Sigmoid colon (tissue), 7 donors: ENCODE data around the gene SLC17A3. TPM values are rescaled to one million over a fixed set of nuclear protein-coding genes. Genes with fewer than 3 reads are reported as not detected.

Experiments used
- DNase-seq: peaks from one replicate; pipeline ENCODE4 v3.0.0-alpha.2; 2019
- H3K27ac ChIP-seq, 4 donors: fragments of 200-600 bp; sonication (generic); one replicate each; pipeline ENCODE4 v1.5.1; 2016 to 2019; ENCODE audit warnings: mild to moderate bottlenecking in 1 of 4
- H3K27me3 ChIP-seq, 3 donors: fragments of 200-600 bp; sonication (generic); one replicate each; pipeline ENCODE4 v1.5.1; 2019; ENCODE audit warnings: mild to moderate bottlenecking in 1 of 3
- H3K36me3 ChIP-seq, 4 donors: fragments of 200-600 bp; sonication (generic); one replicate each; pipeline ENCODE4 v1.5.1; 2016 to 2019
- H3K4me1 ChIP-seq, 4 donors: fragments of 200-600 bp; sonication (generic); one replicate each; pipeline ENCODE4 v1.5.1; 2017 to 2019
- H3K4me3 ChIP-seq, 4 donors: fragments of 200-600 bp; sonication (generic); one replicate each; pipeline ENCODE4 v1.5.1; 2017 to 2019; ENCODE audit warnings: mild to moderate bottlenecking in 2 of 4, moderate library complexity in 1 of 4
- H3K9me3 ChIP-seq, 4 donors: fragments of 200-600 bp in 3 of 4; sonication (generic) in 3 of 4; one replicate each; pipeline versions ENCODE4 v1.5.1 to v1.6.1; 2013 to 2019
- EP300 ChIP-seq, 4 donors: sonication (generic); formaldehyde crosslinking; IDR thresholded peaks; one replicate each; pipeline ENCODE4 v1.6.1; 2017; ENCODE audit warnings: antibody characterized with exemption in 4 of 4
- POLR2A ChIP-seq, 2 donors: fragments of 450-650 bp; IDR thresholded peaks; one replicate each; pipeline ENCODE4 v1.6.1; 2016; ENCODE audit warnings: antibody characterized with exemption in 2 of 2, mild to moderate bottlenecking in 2 of 2, moderate library complexity in 2 of 2
- POLR2AphosphoS5 ChIP-seq, 4 donors: sonication (generic); formaldehyde crosslinking; IDR thresholded peaks; one replicate each; pipeline ENCODE4 v1.6.1; 2017; ENCODE audit warnings: antibody characterized with exemption in 4 of 4
- WGBS, 2 donors: extraction: QIAGEN DNeasy Blood & Tissue Kit; methylation state at CpG; one replicate each; pipeline ENCODE4 v1.1.7; 2013; 5-methylcytosine and 5-hydroxymethylcytosine counted together
- intact Hi-C: fragments of 100-400 bp; cut with DNase I; formaldehyde crosslinking; loops from one replicate; pipeline ENCODE4 v1.15.1; 2023
- polyA plus RNA-seq, 3 donors: library from polyadenylated mRNA; stranded (reverse); fragments of 200-250 nt; gene quantifications; one replicate each; pipeline ENCODE4 v1.2.3, GENCODE V29; 2013
- total RNA-seq, 4 donors: library from RNA; depleted of rRNA; stranded (reverse); fragments of >200 nt; gene quantifications; one replicate each; pipeline ENCODE4 v1.1.0, GENCODE V29; 2016
- TF ChIP-seq, protein P1 (sequence below), 4 experiments: fragments of 450-650 bp in 3 of 4; fragments of 200-600 bp in 1 of 4; IDR thresholded peaks; one replicate each; pipeline ENCODE4 v1.5.1; 2016 to 2019; ENCODE audit warnings: antibody characterized with exemption in 4 of 4, mild to moderate bottlenecking in 3 of 4, moderate library complexity in 2 of 4
- donor health status: healthy with polysubstance abuse.
- donor health status: Bipolar disorder and iron deficiency.
- donor health status: healthy.

SLC17A3 gene
- total and polyA plus RNA-seq, 7 donors = not detected

DNA sequence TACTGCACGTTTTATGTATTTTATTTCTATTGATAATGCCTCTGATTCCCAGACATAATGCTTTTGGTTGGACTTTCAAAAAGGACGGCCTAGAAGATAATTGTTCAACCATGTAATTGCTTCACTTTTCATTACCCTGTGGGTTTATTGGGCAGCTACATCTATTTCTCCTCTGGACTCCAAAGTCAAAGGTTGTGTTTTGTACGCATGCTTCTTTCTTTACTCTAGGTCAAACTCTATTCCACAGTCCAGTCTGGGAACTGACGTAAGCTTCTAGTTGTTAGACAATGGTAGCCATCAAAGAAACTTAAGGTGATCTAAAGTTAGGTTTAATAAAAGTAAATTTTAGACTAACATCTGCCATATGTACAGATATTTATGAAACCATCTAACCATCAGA lies 6.6 kb upstream of the SLC17A3 start:
- no peak overlapping the region for H3K4me3 ChIP-seq

GRCh38 chr6:25878721-25879322 lies 4.8 kb upstream of the SLC17A3 start:
- H3K27me3 ChIP-seq = peaks cover 0 to 3% (median 0%) of the 10 kb centered on the region in 3 donors
- no peak overlapping the region for H3K27ac ChIP-seq
- no peak for TF ChIP-seq POLR2AphosphoS5 (IDR thresholded peaks at IDR 0.05)
- no peak overlapping the region for H3K4me3 ChIP-seq
- no peaks in the 10 kb centered on the region for H3K36me3 ChIP-seq
- intact Hi-C loops = no loop called here
- WGBS, 2 donors = 97% methylated on average over 2 of the region's 2 CpGs
- no peak for DNase-seq
- H3K4me1 ChIP-seq = peaks cover 0 to 5% (median 0%) of the 10 kb centered on the region in 4 donors
- H3K9me3 ChIP-seq = no peaks in the 10 kb centered on the region

More for the DNA sequence above, 6.6 kb upstream of the SLC17A3 start:
- 90 to 92% methylated on average over 4 of the region's 4 CpGs for WGBS, 2 donors
- no peak for TF ChIP-seq POLR2A (IDR thresholded peaks at IDR 0.05)
- TF ChIP-seq, protein P1, sequence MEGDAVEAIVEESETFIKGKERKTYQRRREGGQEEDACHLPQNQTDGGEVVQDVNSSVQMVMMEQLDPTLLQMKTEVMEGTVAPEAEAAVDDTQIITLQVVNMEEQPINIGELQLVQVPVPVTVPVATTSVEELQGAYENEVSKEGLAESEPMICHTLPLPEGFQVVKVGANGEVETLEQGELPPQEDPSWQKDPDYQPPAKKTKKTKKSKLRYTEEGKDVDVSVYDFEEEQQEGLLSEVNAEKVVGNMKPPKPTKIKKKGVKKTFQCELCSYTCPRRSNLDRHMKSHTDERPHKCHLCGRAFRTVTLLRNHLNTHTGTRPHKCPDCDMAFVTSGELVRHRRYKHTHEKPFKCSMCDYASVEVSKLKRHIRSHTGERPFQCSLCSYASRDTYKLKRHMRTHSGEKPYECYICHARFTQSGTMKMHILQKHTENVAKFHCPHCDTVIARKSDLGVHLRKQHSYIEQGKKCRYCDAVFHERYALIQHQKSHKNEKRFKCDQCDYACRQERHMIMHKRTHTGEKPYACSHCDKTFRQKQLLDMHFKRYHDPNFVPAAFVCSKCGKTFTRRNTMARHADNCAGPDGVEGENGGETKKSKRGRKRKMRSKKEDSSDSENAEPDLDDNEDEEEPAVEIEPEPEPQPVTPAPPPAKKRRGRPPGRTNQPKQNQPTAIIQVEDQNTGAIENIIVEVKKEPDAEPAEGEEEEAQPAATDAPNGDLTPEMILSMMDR (IDR thresholded peaks at IDR 0.05) = no peak
- TF ChIP-seq POLR2AphosphoS5 (IDR thresholded peaks at IDR 0.05) = no peak
- no peak for TF ChIP-seq EP300 (IDR thresholded peaks at IDR 0.05)
- no peaks in the 10 kb centered on the region for H3K9me3 ChIP-seq
- no peak for DNase-seq
- no peak overlapping the region for H3K27ac ChIP-seq
- intact Hi-C loops = no loop called here
- H3K27me3 ChIP-seq = peaks cover 0 to 3% (median 0%) of the 10 kb centered on the region in 3 donors
- H3K36me3 ChIP-seq = no peaks in the 10 kb centered on the region
- peaks cover 0 to 5% (median 0%) of the 10 kb centered on the region in 4 donors for H3K4me1 ChIP-seq

GRCh38 chr6:25875926-25876602 lies 2.0 kb upstream of the SLC17A3 start:
- DNase-seq = no peak
- no peaks in the 10 kb centered on the region for H3K27me3 ChIP-seq

GRCh38 chr6:25875563-25875905 lies 1.5 kb upstream of the SLC17A3 start:
- intact Hi-C loops = no loop called here
- Histone ChIP-seq H3K36me3 (no peaks in the 10 kb centered on the region), H3K4me3 (no peak overlapping the region), H3K27me3 (no peaks in the 10 kb centered on the region), H3K27ac (no peak overlapping the region), H3K9me3 (no peaks in the 10 kb centered on the region), H3K4me1 (no peaks in the 10 kb centered on the region)
- 42 to 77% methylated on average over 3 of the region's 3 CpGs for WGBS, 2 donors
- no peak for DNase-seq
- TF ChIP-seq POLR2A (IDR thresholded peaks at IDR 0.05) (no peak), POLR2AphosphoS5 (IDR thresholded peaks at IDR 0.05) (no peak), EP300 (IDR thresholded peaks at IDR 0.05) (no peak)
- TF ChIP-seq, protein P1 (IDR thresholded peaks at IDR 0.05) = no peak

More at GRCh38 chr6:25875926-25876602, 2.0 kb upstream of the SLC17A3 start:
- H3K9me3 ChIP-seq = no peaks in the 10 kb centered on the region
- TF ChIP-seq, protein P1 (IDR thresholded peaks at IDR 0.05) = no peak
- TF ChIP-seq POLR2AphosphoS5 (IDR thresholded peaks at IDR 0.05) (no peak), POLR2A (IDR thresholded peaks at IDR 0.05) (no peak), EP300 (IDR thresholded peaks at IDR 0.05) (no peak)
- H3K27ac ChIP-seq = no peak overlapping the region
- WGBS, 2 donors = 90 to 92% methylated on average over 3 of the region's 3 CpGs
- no peaks in the 10 kb centered on the region for H3K4me1 ChIP-seq
- intact Hi-C loops = no loop called here
- no peaks in the 10 kb centered on the region for H3K36me3 ChIP-seq
- no peak overlapping the region for H3K4me3 ChIP-seq

DNA sequence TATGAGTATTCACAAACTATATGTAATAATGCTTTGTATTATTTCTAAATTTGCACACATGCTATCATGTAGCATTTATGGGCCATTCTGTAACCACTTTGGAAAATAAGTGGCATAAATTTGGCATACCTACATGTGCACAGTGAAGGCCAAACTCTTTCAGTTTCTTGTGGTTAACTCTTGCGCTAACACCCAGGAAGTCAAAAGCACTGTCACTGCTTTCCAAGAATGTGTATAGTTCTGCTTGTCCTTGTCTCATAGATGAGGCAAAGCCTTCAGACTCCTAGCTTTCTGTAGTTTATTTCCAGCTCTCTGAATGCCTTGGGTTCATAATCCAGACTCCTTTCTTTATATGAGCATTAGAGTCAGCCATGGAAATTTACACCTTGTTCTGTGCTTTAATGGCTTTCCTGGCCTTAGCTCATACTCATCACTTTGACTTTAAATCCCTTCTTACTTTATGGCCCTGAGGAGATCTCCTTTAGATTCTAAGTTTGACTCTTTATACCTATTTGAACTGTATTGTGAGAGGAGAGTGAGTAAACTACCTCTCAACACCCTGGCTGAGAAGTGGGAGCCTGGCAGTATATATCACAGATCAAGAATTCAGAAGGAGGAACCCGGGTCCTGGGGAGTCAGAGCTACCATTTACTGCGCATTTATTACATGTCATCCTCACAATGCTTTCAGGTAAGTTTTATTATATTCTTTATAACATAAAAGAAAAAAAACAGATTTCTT lies 949 bp upstream of the SLC17A3 start:
- DNase-seq = no peak
- no peak overlapping the region for H3K4me3 ChIP-seq
- intact Hi-C loops = no loop called here
- 69 to 80% methylated on average over 3 of the region's 3 CpGs for WGBS, 2 donors
- H3K9me3 ChIP-seq = no peaks in the 10 kb centered on the region
- no peaks in the 10 kb centered on the region for H3K27me3 ChIP-seq
- no peaks in the 10 kb centered on the region for H3K4me1 ChIP-seq
- H3K27ac ChIP-seq = no peak overlapping the region
- TF ChIP-seq POLR2AphosphoS5 (IDR thresholded peaks at IDR 0.05) = no peak
- TF ChIP-seq, protein P1 (IDR thresholded peaks at IDR 0.05) = no peak
- no peak for TF ChIP-seq POLR2A (IDR thresholded peaks at IDR 0.05)
- TF ChIP-seq EP300 (IDR thresholded peaks at IDR 0.05) = no peak
- H3K36me3 ChIP-seq = no peaks in the 10 kb centered on the region
